ENCODE results near the gene PXN. TPM values are rescaled to one million over a fixed set of nuclear protein-coding genes. Genes with fewer than 3 reads are reported as not detected.
"Not testable (repeated sequence)": the region's sequence is repeated elsewhere in the genome, so short reads cannot be mapped to it uniquely, and the experiment has no call there.

The PXN gene
- total RNA-seq, 2 donors from 2014 or later = 34.7 to 76.7 TPM

DNA sequence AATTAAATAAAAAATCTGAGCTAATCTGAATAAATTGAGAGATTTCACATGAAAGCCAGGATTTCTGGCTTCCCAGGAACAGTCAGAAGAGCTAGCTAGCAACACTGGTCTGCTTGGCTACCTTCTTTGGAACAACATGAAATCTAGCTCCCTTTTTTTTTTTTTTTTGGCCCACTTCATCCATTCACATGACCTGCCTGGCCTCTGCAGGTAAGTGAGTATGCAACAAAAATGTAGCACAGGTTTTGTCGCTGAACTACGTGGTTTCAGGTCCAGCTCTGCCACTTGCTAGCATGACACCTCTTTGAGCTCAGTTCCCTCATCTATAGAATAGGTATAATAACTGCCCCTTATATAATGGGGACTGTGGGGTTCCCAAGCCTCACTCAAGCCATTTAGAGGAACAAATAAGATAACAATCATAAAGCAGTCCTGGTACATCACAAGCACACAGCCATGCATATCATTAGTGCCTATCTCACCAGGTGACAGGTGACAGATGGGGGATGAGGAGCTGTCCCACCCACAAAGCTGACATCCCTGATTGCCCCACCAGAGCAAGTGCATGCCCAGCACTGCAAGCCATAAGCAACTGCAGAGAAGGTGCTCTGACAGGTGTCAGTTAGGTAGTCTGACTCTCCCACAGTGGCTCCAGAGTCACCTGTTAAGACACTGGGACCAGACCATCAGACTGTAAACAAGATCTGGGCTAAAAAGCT is 25.6 kb downstream of the PXN start:
- H3K36me3 ChIP-seq = no peaks in the 10 kb centered on the region
- H3K27ac ChIP-seq = peak overlapping the region; percentile 67 to 72
- no peak overlapping the region for H3K4me3 ChIP-seq

GRCh38 chr12:120238839-120239445 is 26.6 kb downstream of the PXN start:
- Histone ChIP-seq H3K36me3 (no peaks in the 10 kb centered on the region), H3K27me3 (no peaks in the 10 kb centered on the region), H3K4me1 (peaks cover 7 to 100% of the 10 kb centered on the region in 2 donors), H3K27ac (peak overlapping the region; percentile 91 to 99), H3K9me3 (no peaks in the 10 kb centered on the region), H3K4me3 (no peak overlapping the region)
- TF ChIP-seq CTCF (IDR thresholded peaks at IDR 0.05) = no peak
- DNase-seq (ENCODE audit: low spot score) = no peak

More for the DNA sequence above, 25.6 kb downstream of the PXN start:
- Histone ChIP-seq H3K27me3 (no peaks in the 10 kb centered on the region), H3K9me3 (no peaks in the 10 kb centered on the region), H3K4me1 (peaks cover 7 to 95% of the 10 kb centered on the region in 2 donors)
- TF ChIP-seq CTCF (IDR thresholded peaks at IDR 0.05) = no peak
- no peak for DNase-seq (ENCODE audit: low spot score)

GRCh38 chr12:120238217-120238616 is 27.3 kb downstream of the PXN start:
- TF ChIP-seq CTCF (IDR thresholded peaks at IDR 0.05) = no peak
- Histone ChIP-seq H3K4me1 (peaks cover 7 to 100% of the 10 kb centered on the region in 2 donors), H3K27me3 (no peaks in the 10 kb centered on the region), H3K9me3 (no peaks in the 10 kb centered on the region), H3K27ac (peak overlapping the region; percentile 91 to 99), H3K36me3 (no peaks in the 10 kb centered on the region), H3K4me3 (no peak overlapping the region)
- no peak for DNase-seq (ENCODE audit: low spot score)

DNA sequence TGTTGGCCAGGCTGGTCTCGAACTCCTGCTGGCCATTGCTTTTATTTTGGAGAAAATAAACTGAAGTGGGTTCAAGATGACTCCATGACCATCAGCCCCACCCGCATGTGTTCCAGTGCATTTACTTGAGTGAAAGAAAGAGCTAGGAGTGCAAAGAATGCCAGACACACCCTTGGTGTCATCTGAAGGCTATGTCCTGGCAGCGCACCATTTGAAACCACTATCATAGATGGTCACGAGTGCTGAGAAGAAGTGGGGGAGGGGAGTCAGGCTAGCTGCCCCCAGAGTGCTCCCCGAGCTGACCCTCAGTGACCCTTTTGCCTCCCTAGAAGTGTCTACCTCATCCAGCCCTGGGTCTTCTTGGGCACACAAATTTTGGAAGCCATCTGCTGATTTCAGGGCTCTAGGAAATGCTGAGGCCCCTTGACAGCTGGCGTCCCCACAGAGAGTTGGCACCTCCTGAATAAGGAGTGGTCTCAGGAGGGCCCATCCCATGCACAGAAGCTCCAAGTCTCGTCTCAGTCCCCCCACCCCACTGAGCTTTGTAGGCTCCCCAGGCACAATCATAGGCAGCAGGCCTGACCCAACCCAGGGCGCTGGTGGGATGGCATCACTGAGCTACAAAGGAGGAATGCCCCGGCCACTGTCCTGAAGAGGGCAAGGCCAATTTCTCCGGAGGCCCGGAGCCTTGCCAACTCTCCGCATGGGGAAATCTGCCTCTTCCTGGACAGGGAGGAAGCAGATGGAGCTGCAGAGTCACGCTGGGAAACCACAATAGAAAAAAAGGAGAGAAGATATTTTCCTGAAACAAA is 28.0 kb downstream of the PXN start:
- Histone ChIP-seq H3K27me3 (no peaks in the 10 kb centered on the region), H3K27ac (peak overlapping the region; percentile 91 to 99), H3K4me3 (no peak overlapping the region), H3K36me3 (no peaks in the 10 kb centered on the region), H3K4me1 (peaks cover 7 to 100% of the 10 kb centered on the region in 2 donors), H3K9me3 (no peaks in the 10 kb centered on the region)
- DNase-seq (ENCODE audit: low spot score) = no peak
- TF ChIP-seq CTCF (IDR thresholded peaks at IDR 0.05) = no peak

DNA sequence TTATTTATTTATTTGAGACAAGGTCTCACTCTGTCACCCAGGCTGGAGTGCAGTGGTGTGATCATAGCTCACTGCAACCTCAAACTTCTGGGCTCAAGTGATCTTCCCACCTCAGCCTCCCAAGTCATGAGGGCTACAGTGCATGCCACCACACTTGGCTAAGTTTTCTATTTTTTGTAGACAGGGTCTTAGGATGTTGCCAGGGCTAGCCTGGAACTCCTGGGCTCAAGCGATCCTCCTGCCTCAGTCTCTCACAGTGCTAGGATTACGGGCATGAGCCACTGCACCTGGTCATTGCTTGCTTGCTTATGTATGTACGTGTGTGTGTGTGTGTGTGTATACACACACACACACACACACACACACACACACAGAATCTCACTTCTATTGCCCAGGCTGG is 28.7 kb downstream of the PXN start:
- not testable (repeated sequence) for DNase-seq (ENCODE audit: low spot score); H3K27me3 ChIP-seq; H3K9me3 ChIP-seq; H3K36me3 ChIP-seq; H3K4me3 ChIP-seq
- H3K27ac ChIP-seq = peak overlapping the region; percentile 91 to 99
- peaks cover 7 to 100% of the 10 kb centered on the region in 2 donors for H3K4me1 ChIP-seq

Data from right atrium auricular region (tissue), 2 donors.